PC-3 (cell line): ENCODE results near the gene CCER1.

ENCODE experiments used
- CTCF ChIP-seq: fragments of 300-600 bp; sonication (generic); conservative IDR thresholded peaks from 2 replicates; pipeline ENCODE4 v1.5.1; 2017; ENCODE audit warnings: antibody characterized with exemption, low read depth, mild to moderate bottlenecking, low read length
- EZH2 ChIP-seq: fragments of 300-600 bp; sonication (generic); IDR thresholded peaks from one replicate; pipeline ENCODE4 v1.6.1; 2017; ENCODE audit warnings: antibody characterized with exemption, mild to moderate bottlenecking, low read length; ENCODE audit not compliant: unreplicated experiment
- EZH2phosphoT487 ChIP-seq: fragments of 300-600 bp; sonication (generic); IDR thresholded peaks from 2 replicates; pipeline ENCODE4 v1.6.1; 2018; ENCODE audit warnings: mild to moderate bottlenecking, antibody characterized with exemption, low read length, borderline replicate concordance

- TF ChIP-seq CTCF (no peak), EZH2 (no peak), EZH2phosphoT487 (no peak)
Observed at GRCh38 chr12:90970911-90971310, 15.9 kb upstream of the CCER1 start.
